A549 (cell line): ENCODE data around the gene SEMA4D.

Source experiments
- CBX2 ChIP-seq: fragments of 200-600 bp; sonication (generic); IDR thresholded peaks from 2 replicates; pipeline ENCODE4 v1.6.1; 2016; ENCODE audit warnings: low read depth, mild to moderate bottlenecking, borderline replicate concordance
- CHD4 ChIP-seq: fragments of 200-600 bp; sonication (generic); IDR thresholded peaks from 2 replicates; pipeline ENCODE4 v1.6.1; 2016; ENCODE audit warnings: antibody characterized with exemption, mild to moderate bottlenecking, borderline replicate concordance
- CTCF ChIP-seq: fragments of >200 bp; sonication (Bioruptor Twin); formaldehyde crosslinking; IDR thresholded peaks from 3 replicates; pipeline ENCODE4 v1.5.1; 2016
- EHMT2 ChIP-seq: fragments of 200-600 bp; sonication (generic); IDR thresholded peaks from 2 replicates; pipeline ENCODE4 v1.6.1; 2016; ENCODE audit warnings: antibody characterized with exemption, low read depth, mild to moderate bottlenecking, moderate library complexity
- HDAC2 ChIP-seq: fragments of 200-600 bp; sonication (generic); IDR thresholded peaks from 2 replicates; pipeline ENCODE4 v1.6.1; 2016
- HMGXB4 ChIP-seq: fragments of 250-450 bp; sonication (Bioruptor Pico); IDR thresholded peaks from 2 replicates; pipeline ENCODE4 v1.5.0; 2021; ENCODE audit warnings: mild to moderate bottlenecking, moderate library complexity, borderline replicate concordance
- KDM5A ChIP-seq: fragments of 200-600 bp; sonication (generic); IDR thresholded peaks from 2 replicates; pipeline ENCODE4 v1.6.1; 2016; ENCODE audit warnings: antibody characterized with exemption, mild to moderate bottlenecking
- MAX ChIP-seq: IDR thresholded peaks from 2 replicates; pipeline ENCODE4 v1.6.1; 2012
- POLR2A ChIP-seq: IDR thresholded peaks from 2 replicates; pipeline ENCODE4 v1.6.1; 2012; ENCODE audit warnings: mild to moderate bottlenecking, low read length
- REST ChIP-seq: fragments of 200-600 bp; sonication (generic); IDR thresholded peaks from 2 replicates; pipeline ENCODE4 v1.6.1; 2016; ENCODE audit warnings: antibody characterized with exemption, mild to moderate bottlenecking, moderate library complexity
- ZSCAN20 ChIP-seq: fragments of 250-450 bp; sonication (Bioruptor Pico); IDR thresholded peaks from 2 replicates; pipeline ENCODE4 v1.8.0; 2022; ENCODE audit warnings: mild to moderate bottlenecking, moderate library complexity

GRCh38 chr9:89448381-89448780 lies 49.5 kb downstream of the SEMA4D start:
- TF ChIP-seq CBX2 = no peak
- TF ChIP-seq POLR2A = no peak
- TF ChIP-seq CTCF = no peak
- no peak for TF ChIP-seq ZSCAN20 (CRISPR knock-in tag)
- no peak for TF ChIP-seq CHD4
- TF ChIP-seq MAX = no peak
- no peak for TF ChIP-seq HMGXB4 (CRISPR knock-in tag)
- TF ChIP-seq KDM5A = no peak
- TF ChIP-seq HDAC2 = no peak
- no peak for TF ChIP-seq EHMT2
- TF ChIP-seq REST = no peak
